Tibial artery (tissue), 4 donors: ENCODE measurements around the gene TXN.

ENCODE experiments used
- DNase-seq, 2 donors: peaks; one replicate each; pipeline ENCODE4 v3.0.0-alpha.2; 2019
- H3K27ac ChIP-seq, 2 donors: fragments of 200-600 bp; sonication (generic) in 1 of 2; 1 replicate in 1 of 2; 2 replicates in 1 of 2; pipeline ENCODE4 v1.5.1; 2018 to 2019; ENCODE audit warnings: mild to moderate bottlenecking in 1 of 2
- H3K27me3 ChIP-seq, 2 donors: fragments of 200-600 bp; sonication (generic) in 1 of 2; one replicate each; pipeline versions ENCODE4 v1.5.1 to v1.6.0; 2016 to 2019
- H3K36me3 ChIP-seq, 3 donors: fragments of 200-600 bp; sonication (generic) in 2 of 3; one replicate each; pipeline ENCODE4 v1.5.1; 2016 to 2019; ENCODE audit warnings: mild to moderate bottlenecking in 2 of 3
- H3K4me1 ChIP-seq, 4 donors: fragments of 200-600 bp; sonication (generic) in 2 of 4; 1 replicate in 3 of 4; 2 replicates in 1 of 4; pipeline ENCODE4 v1.5.1; 2016 to 2019
- H3K4me3 ChIP-seq, 2 donors: fragments of 200-600 bp; sonication (generic) in 1 of 2; 1 replicate in 1 of 2; 2 replicates in 1 of 2; pipeline ENCODE4 v1.5.1; 2018 to 2019; ENCODE audit warnings: mild to moderate bottlenecking in 2 of 2
- H3K9me3 ChIP-seq, 3 donors: fragments of 200-600 bp; sonication (generic) in 1 of 3; one replicate each; pipeline ENCODE4 v1.5.1; 2016 to 2019
- CTCF ChIP-seq, 2 experiments: fragments of 200-600 bp in 1 of 2; fragments of 450-650 bp in 1 of 2; IDR thresholded peaks; one replicate each; pipeline ENCODE4 v1.5.1; 2017 to 2019; ENCODE audit warnings: antibody characterized with exemption in 2 of 2, mild to moderate bottlenecking in 1 of 2, moderate library complexity in 1 of 2
- intact Hi-C: fragments of 100-400 bp; cut with DNase I; formaldehyde crosslinking; loops from one replicate; pipeline ENCODE4 v1.15.0; 2023; ENCODE audit warnings: low total_unique reads

The TXN gene

GRCh38 chr9:110251212-110251611 is 5.1 kb downstream of the TXN start:
- H3K4me3 ChIP-seq: no peak overlapping the region
- intact Hi-C loops: no loop called here
- peaks cover 0 to 16% (median 11%) of the 10 kb centered on the region in 4 donors for H3K4me1 ChIP-seq
- H3K27ac ChIP-seq: no peak overlapping the region
- H3K36me3 ChIP-seq: peaks cover 27 to 37% (median 33%) of the 10 kb centered on the region in 3 donors
- DNase-seq: no peak
- no peaks in the 10 kb centered on the region for H3K9me3 ChIP-seq
- H3K27me3 ChIP-seq: no peaks in the 10 kb centered on the region
- TF ChIP-seq CTCF (IDR thresholded peaks at IDR 0.05): no peak

- Histone ChIP-seq H3K36me3 (peaks cover 33 to 46% (median 34%) of the 10 kb centered on the region in 3 donors), H3K4me3 (no peak overlapping the region), H3K9me3 (no peaks in the 10 kb centered on the region), H3K27me3 (no peaks in the 10 kb centered on the region), H3K4me1 (peaks cover 0 to 10% (median 8%) of the 10 kb centered on the region in 4 donors), H3K27ac (no peak overlapping the region)
- intact Hi-C loops: no loop called here
- TF ChIP-seq CTCF (IDR thresholded peaks at IDR 0.05): no peak
- DNase-seq: no peak
Measured at GRCh38 chr9:110249603-110250002, 6.7 kb downstream of the TXN start.

GRCh38 chr9:110248361-110248760 is 7.9 kb downstream of the TXN start:
- DNase-seq: no peak
- peaks cover 0 to 5% (median 1%) of the 10 kb centered on the region in 4 donors for H3K4me1 ChIP-seq
- peaks cover 39 to 58% (median 46%) of the 10 kb centered on the region in 3 donors for H3K36me3 ChIP-seq
- no peak for TF ChIP-seq CTCF (IDR thresholded peaks at IDR 0.05)
- no peaks in the 10 kb centered on the region for H3K27me3 ChIP-seq
- H3K9me3 ChIP-seq: no peaks in the 10 kb centered on the region
- intact Hi-C loops: no loop called here
- no peak overlapping the region for H3K27ac ChIP-seq
- H3K4me3 ChIP-seq: no peak overlapping the region

- TF ChIP-seq CTCF (IDR thresholded peaks at IDR 0.05): no peak
- Histone ChIP-seq H3K27me3 (no peaks in the 10 kb centered on the region), H3K4me3 (no peak overlapping the region), H3K27ac (no peak overlapping the region), H3K9me3 (no peaks in the 10 kb centered on the region), H3K4me1 (peaks cover 0 to 5% (median 0%) of the 10 kb centered on the region in 4 donors), H3K36me3 (peaks cover 51 to 71% (median 63%) of the 10 kb centered on the region in 3 donors)
- DNase-seq: no peak
- intact Hi-C loops: no loop called here
Measured at GRCh38 chr9:110246214-110246613, 10.1 kb downstream of the TXN start.

GRCh38 chr9:110244616-110245015 is 11.7 kb downstream of the TXN start:
- intact Hi-C loops: no loop called here
- TF ChIP-seq CTCF (IDR thresholded peaks at IDR 0.05): no peak
- peaks cover 49 to 62% (median 57%) of the 10 kb centered on the region in 3 donors for H3K36me3 ChIP-seq

GRCh38 chr9:110241858-110242321 is 14.4 kb downstream of the TXN start:
- no peak overlapping the region for H3K27ac ChIP-seq

More at GRCh38 chr9:110244616-110245015, 11.7 kb downstream of the TXN start:
- Histone ChIP-seq H3K27ac (no peak overlapping the region), H3K9me3 (no peaks in the 10 kb centered on the region), H3K4me3 (no peak overlapping the region), H3K4me1 (peaks cover 0 to 5% (median 0%) of the 10 kb centered on the region in 4 donors), H3K27me3 (no peaks in the 10 kb centered on the region)
- DNase-seq: no peak

More at GRCh38 chr9:110241858-110242321, 14.4 kb downstream of the TXN start:
- Histone ChIP-seq H3K4me1 (peaks cover 0 to 5% (median 0%) of the 10 kb centered on the region in 4 donors), H3K27me3 (no peaks in the 10 kb centered on the region), H3K9me3 (no peaks in the 10 kb centered on the region), H3K36me3 (peaks cover 31 to 41% (median 37%) of the 10 kb centered on the region in 3 donors), H3K4me3 (no peak overlapping the region)
- no peak for DNase-seq
- TF ChIP-seq CTCF (IDR thresholded peaks at IDR 0.05): no peak
- intact Hi-C loops: no loop called here
